OCI-M1 (cell line): ENCODE results near the gene PLCB1.
A peak's percentile ranks its signal among the peaks of the same experiment; 100 is the strongest.

ENCODE experiments used
- DNase-seq: peaks from one replicate; lab custom pipeline; 2025; lab: John Stamatoyannopoulos, UW

The PLCB1 gene

DNA sequence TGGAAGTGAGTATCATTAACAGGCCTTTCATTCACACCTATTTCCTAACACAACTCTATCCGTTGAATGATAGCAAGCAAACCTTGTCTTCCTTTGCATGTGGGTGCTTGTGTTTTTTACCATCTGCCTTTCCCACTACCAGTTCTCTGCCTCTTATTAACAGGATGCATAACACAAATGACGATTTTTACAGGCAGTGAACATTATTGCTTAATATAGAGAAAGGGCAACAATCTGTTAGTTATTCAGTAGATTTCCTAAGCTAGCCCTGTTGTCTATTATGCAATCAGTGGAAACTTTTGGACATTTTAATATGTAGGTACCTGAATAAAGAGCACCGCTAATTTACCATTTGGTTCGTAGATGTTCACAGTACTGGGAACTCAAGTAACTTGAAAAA lies 588.0 kb downstream of the PLCB1 start:
- DNase-seq = no peak

DNA sequence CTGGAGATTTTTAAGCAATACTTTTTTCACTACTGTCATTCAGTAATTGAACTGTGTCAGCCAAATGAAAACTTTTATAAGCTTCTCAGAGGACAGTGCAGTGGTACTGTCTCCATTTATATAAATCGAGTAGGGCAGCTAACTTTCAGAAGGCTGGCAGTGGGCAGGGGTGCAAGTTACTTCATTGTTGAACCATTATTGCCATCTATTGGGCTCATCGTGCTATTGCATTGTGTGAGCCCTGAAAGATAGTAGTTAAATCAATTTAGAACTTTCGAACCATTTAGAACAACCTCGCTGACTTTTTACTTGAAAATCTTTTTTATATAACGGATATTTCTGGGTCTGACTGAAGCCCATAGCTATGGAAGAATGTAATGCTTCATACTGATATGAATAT lies 589.0 kb downstream of the PLCB1 start:
- DNase-seq = peak; percentile 66

DNA sequence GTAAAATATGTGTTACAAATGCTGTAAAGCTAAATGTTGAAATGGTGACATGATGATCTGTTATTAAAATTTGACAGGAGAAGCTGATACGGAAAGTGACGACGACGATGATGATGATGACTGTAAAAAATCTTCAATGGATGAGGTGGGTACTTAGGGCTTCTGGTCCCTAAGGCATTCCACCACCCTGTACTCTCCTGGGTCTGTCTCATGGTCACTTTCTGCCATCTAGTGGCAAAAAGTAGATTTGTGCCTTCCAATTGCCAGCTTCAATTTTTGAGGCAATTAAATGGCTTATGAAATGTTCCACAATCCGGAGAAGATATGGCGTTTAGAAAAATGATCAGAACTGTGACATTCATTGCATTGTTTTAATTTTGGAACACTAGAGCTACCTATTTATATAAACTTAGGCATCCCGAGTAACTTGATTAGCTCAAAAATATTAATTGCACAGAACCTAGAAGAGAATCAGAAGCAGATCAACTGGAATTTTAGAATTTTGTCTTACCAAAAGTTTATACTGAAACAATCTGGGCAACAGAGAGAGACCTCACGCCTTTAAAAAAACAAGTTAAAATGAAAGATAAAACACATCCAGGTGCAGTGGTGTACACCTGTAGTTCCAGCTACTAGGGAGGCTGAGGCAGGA lies 590.3 kb downstream of the PLCB1 start:
- peak; percentile 81 for DNase-seq

DNA sequence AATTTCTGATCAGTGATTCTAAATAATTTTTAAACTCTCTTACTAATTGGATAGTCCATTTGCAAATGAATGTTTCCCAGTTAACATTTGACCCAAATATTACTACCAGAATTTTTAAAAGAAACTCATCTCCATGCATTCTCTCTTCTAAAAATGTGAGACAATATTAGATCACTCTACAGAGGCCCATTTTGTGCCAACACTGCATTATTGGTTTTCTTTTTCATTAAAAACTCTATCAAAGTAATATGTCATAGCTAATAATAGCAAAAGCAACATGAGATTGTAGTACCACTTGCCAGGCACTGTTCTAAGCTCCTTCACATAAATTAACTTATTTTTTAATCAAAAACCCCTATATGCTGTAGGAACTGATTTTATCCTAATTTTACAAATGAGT lies 591.2 kb downstream of the PLCB1 start:
- DNase-seq = no peak

DNA sequence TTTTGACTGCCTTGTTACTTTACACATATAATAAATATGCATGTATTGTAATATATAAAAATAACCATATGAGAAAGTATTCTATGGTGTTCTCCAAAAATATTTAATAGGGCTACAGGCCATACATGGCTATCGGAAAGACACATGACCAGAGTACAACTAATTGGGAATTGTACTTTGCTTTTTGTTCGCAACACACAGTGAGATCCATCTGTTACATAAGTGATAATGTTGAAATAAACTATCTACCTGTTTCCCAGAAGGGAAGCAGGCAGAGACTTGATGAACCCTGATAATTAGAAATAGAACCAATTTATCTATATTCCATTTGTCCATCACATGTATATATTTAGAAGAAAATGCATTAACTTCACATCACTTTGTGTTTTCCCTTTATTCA lies 592.8 kb downstream of the PLCB1 start:
- no peak for DNase-seq

DNA sequence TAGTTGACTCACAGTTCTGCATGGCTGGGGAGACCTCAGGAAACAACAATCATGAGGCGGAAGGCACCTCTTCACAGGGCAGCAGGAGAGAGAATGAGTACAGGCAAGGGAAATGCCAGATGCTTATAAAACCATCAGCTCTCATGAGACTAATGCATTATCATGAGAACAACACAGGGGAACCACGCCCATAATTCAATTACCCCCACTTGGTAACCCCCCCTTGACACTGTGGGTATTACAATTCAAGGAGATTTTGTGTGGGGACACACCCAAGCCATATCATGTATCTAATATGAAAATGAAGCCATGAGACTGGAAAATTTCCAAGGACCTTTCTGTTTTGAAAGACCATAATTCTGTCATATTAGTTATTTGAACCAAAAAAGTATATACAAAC lies 594.4 kb downstream of the PLCB1 start:
- DNase-seq = no peak

DNA sequence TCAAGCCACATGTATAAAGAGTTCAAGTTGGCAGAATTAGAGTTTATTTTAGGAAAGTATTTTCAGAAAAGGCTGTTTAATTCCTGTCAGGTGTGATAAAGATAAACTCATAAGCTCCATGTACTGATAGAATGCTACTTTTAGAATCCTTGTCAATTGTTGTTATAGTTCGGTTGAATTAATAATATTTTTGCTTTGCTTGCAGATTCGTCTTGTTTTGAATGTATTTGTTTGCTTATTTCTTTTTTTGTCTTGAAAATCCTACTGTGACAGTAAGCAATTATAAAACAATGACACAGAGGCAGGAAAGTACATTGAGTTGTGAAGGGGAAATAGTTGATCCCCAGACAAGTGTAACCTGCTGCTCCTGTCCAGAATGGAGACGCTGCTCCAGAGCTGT lies 602.9 kb downstream of the PLCB1 start:
- no peak for DNase-seq

DNA sequence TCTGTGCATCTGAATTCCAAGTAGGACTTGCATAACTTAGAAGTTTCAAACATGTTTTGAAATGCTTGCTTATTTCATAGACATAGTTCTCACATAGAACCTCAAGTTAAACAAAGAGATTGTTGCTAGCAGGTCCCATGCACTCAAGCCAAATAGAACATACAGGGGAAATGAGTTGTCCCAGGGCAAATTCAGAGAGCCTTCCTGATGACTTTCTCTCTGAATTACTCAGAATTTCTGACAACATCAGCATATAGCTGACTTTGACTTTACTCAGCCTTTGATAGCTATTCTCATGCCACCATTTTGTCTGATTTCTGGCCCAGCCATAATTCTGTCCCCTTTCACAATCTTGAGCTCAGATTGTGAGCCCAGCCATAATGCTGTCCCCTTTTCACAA lies 603.6 kb downstream of the PLCB1 start:
- no peak for DNase-seq

DNA sequence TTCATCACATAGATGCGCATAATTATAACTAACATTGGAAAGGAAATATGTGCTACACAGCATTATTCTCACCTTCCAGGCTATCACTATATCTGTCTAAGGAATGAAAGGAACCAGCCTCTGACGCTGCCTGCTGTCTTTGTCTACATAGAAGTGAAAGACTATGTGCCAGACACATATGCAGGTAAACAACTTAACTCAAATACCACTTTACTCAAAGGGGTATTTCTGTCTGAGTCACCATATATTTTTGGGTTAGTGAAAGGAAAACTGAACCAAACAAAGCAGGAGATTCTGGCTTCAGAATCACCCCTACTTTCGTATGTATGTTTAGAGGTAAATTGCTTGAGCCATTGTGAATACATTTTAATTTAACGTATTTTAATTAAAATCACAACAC lies 608.2 kb downstream of the PLCB1 start:
- DNase-seq = no peak

DNA sequence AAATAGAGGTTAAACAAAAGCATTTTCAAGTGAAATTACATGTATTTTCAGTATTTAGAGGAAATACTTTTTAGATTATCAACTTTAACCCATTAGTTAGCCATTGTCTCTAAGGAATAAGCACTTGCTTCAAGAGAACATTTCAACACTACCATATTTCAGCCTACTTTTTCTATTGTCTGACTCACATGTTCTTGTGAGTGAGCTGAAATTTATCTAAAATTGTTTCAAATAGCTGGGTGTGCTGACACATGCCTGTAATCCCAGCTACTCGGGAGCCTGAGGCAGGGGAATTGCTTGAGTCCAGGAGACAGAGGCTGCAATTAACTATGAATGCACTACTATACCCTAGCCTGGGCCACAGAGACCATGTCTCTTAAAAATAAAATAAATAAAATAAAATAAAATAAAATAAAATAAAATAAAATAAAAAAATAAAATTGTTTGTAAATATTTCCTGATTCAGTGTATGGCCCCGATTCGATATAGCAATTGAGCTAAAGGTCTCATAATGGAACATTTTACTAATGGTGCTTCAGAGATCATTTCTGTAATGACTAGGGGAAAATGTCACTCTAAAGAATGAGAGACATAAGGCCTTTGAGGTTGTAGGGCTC lies 612.3 kb downstream of the PLCB1 start:
- DNase-seq = no peak

DNA sequence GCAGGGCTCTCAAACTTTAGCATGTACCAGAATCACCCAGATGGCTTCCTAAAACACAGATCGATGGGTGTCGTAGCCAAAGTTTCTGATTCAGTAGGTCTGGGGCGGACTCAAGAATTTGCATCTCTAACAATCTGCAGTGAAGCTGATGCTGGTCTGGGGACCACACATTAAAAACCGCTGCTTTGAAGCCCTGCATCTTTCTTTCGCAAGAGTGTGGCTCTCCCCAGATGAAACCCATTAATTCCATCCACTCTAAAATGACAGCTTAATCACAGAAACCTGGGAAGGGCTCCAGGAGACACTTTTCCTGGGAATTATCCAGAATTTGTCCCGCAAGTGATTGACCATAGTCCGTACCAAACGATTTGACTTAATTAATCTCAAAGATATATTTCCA lies 617.0 kb downstream of the PLCB1 start:
- DNase-seq = no peak

DNA sequence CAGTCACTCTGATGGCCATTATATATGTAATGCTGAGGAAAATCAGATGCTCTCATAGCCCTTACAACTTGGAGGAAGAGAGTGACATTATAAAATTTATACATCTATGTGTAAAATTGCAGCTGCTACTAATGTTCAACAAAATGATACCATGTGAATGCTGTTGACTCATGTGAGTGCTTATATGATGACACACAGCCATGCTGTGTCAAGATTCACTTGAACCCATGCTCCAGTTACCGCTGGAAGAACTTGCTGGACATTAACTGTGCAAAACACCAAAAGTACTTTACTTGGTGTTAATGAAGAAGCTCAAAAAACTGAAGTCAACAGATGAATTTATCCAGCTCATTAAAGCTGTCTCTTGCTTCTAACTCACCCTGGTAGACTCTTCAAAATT lies 617.9 kb downstream of the PLCB1 start:
- no peak for DNase-seq

DNA sequence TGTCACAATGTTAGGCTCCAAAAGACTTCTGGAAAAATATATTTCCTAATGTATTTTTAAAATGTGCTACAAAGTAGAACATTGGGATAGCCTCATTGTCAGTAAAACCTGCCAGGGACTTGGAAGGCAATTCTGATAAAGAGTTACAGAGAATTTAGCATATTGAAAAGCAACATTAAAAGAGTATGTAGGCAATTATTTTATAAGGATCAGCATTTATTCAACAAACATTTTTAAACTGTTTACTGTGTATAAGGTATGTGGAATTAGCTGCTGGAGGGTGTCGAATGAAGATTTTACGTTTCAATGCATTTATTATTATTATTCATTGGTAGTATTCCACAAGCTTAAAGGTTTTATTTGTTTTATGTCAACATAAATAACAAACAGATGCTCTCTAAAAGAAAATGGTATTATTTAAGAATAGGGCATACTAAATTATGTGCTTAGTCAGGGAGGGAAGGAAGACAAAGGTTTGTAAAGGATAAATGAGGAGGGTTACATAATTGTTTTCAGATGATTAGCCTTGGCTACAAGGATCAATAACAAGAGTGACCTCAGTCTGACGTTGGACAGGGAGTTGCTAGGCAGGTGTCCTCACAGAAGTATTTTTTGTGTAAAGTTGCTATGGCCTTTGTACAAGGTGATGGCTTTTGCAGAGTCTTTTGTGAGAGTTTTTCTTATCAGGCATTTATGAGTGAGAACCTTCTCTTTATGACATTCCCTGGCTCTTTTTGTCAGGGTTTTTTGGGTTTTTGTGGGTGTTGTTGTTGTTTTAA lies 623.5 kb downstream of the PLCB1 start:
- DNase-seq = no peak

DNA sequence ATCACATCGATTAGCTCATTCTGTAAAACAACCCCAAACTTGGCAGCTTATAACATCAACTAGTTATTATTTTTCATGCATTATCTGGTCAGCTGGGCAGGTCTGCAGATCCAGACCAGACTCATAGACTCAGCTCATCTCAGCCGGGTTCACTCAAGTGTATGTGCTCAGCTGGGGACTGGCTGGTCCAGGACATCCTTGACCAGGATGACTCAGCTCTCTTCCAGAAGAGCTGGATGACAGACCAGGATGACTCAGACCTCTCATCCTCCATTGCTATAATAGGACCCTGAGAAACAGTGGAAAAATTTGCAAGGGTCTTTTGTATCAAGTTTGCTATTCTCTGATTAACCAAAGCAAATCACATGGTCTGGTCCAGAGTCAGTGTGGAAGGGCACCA lies 624.3 kb downstream of the PLCB1 start:
- peak; percentile 24 for DNase-seq

DNA sequence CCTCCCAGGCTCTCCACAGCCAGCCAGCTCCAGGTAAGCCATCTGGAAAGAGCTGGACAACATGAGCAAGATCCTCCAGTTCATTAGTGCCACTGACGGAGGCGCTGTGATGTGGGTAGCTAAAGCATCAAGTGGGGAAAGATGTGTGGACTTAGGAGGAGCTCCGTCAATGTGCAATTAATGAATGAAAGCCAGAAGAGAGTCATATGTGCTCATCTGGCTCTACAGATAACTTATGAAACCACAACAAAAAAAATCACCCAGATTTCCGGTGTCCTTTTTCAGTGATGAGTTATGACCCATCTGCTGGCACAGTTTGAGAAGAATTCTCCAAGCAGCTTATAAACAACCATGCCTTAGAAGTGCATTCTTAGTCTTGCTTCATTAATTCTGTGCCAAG lies 625.1 kb downstream of the PLCB1 start:
- peak; percentile 73 for DNase-seq

DNA sequence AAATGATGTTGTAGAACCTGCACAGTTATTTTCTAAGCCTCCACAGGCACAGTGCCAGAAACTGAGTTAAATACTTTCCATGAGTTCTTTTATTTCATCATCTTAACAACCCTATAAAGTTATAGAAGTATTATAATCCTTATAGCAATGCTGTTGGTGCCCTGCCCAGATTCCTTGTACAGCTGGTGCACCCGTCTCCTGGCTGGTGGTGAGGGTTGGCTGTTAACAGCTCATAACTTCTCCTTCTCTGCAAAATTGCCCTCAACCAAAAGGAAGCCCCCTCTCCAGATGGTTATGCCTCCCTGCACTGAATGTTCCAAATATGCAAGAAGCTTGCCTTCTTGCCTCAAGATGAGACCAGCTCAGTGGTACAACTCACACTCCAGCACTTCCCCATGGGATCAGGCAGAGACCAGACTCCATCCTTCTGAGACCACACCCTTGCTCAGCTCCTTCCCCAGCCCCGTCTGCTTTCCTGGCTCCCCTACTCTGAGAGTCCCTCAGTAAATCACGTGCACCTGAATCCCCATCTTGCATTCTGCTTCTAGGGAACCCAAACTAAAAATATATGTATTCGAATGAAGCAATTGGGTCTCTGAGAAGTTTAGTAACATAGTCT lies 632.4 kb downstream of the PLCB1 start:
- no peak for DNase-seq

DNA sequence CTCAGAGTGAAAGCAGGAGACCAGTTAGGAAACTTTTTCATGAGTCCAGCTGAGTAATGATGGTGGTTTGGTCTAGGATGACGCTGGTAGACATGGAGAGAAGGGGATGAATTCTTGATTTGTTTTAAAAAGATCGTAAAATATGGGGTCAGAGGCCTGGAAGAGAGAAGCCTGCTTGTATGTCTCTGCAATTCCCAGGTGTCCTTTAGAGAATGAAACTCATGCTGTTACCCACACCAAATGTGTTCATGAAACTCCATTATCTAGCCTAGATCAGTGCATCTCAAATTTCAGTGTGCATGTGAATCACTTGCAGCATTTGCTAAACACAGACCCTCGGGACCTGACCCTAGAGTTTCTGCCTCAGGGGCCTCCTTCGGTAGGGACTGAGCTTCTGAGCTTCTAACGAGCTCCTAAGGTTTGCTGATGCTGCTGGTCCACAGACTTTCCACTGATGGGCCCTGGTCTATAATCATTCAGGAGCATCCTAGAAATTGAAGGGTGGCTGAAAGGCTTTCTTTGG lies 634.9 kb downstream of the PLCB1 start:
- no peak for DNase-seq

DNA sequence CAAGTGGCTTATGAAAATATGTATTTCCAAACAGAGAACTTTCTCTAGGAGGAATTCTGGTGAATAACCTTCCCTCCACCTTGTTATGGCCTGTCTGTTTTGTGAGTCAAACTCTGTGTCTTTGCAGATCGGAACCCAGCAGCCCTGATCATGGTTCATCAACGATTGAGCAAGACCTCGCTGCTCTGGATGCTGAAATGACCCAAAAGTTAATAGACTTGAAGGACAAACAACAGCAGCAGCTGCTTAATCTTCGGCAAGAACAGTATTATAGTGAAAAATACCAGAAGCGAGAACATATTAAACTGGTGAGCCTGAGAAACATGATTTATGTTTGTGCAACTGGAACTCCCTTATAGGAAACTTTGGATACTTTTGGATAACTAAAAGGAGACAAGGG lies 642.3 kb downstream of the PLCB1 start:
- no peak for DNase-seq

DNA sequence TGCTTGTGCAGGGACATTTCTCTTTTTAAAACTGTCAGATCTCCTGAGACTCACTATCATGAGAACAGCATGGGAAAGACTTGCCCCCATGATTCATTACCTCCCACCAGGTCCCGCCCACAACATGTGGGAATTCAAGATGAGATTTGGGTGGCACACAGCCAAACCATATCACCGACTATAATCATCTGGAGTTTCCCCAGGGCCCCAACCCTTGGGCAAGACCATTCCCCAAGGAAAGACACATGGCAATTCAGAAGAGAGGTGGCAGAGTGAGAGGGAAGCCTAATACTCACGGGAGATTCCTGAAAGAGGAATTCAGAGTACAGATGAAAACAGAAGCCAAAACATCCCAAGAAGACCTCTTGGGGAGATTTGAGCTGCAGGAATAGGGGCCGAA lies 645.8 kb downstream of the PLCB1 start:
- DNase-seq = no peak

DNA sequence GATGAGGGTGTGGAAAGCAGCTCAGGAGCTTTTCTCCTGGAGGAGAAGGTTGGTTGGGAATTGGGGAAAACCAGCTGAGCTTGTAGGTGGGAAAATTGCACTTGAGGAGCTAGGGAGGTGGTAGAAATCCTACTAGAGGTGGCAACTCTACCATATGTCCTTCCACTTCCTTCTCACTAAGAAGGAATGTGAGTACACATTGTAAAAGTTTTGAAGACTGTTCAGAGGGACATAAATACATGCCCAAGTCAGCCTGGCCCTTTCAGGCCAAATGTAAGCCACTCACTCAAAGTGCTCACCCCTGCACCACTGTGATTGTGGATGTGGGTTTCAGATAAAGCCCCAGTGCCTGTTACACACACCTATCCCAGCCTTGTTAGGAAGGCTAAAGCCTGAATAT lies 646.3 kb downstream of the PLCB1 start:
- DNase-seq = no peak

DNA sequence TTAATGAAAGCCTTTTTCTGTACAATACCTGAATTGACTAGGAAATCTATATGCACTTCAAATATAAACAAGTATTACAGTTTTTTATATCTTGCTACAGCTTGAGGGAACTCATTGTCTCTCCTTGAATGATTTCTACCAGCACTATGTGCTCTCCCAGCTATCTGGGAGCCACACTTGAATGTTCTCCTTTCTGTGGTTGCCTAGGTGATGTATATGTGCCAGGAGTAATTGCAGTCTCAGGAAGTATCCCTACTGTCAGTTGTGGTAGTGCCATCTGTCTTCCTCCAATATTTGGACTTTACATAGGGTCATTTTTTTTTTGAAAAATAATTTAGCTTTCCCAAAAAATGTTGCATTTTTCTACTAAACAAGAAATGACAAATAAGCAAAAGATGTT lies 648.8 kb downstream of the PLCB1 start:
- DNase-seq = no peak

DNA sequence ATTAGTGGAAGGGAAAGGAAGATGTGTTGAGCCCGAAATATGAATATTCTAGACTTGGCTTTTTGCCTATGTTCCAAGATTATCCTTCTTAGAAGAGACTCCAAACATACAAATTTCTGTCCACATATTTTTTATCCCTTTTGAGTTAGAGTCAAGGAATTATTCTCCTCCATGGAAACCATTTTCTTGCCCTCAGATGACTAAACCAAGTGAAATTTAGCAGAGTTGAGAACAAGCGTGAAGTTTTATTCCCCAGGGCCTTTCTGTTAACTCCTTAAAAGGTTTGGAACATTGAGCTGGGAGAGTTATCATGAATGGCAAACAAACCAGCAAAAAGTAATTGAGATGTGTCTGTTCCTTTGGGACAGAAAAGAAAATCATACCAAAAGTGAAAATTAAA lies 650.7 kb downstream of the PLCB1 start:
- no peak for DNase-seq

DNA sequence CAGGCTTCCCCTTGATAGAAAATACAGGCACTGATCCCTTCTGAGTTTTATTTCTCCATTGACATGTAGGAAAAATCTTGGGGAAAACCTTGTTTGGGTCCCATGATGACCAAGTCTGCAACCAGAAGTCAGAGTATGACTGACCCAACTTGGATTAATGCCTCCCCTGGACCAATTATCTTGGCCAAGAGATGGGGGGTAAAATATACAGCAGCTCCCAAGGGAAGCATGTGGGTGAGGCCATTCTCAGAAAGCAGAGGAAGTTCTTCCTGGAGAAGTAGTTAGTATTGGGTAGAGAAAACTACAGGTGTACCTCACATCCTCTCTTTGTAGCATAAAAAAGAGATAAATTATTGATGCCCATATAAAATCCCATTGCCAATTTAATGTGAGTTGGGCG lies 651.7 kb downstream of the PLCB1 start:
- DNase-seq = no peak
